SJCRH30 (cell line): ENCODE measurements around the gene DCLK2. TPM values are rescaled to one million over a fixed set of nuclear protein-coding genes. Genes with fewer than 3 reads are reported as not detected.
A peak's percentile ranks its signal among the peaks of the same experiment; 100 is the strongest.
"Not testable (repeated sequence)": the region's sequence is repeated elsewhere in the genome, so short reads cannot be mapped to it uniquely, and the experiment has no call there.

Source experiments
- DNase-seq, 2 experiments: peaks; one replicate each; pipeline ENCODE4 v3.0.0-alpha.2; 2015 to 2020
- H3K27ac ChIP-seq: fragments of 250-450 bp; sonication (Bioruptor Pico); 2 replicates; pipeline ENCODE4 v1.5.1; 2020; ENCODE audit warnings: mild to moderate bottlenecking, moderate library complexity
- H3K27me3 ChIP-seq: fragments of 250-450 bp; sonication (Bioruptor Pico); 2 replicates; pipeline ENCODE4 v1.5.1; 2020; ENCODE audit warnings: mild to moderate bottlenecking, moderate library complexity
- H3K36me3 ChIP-seq: fragments of 250-450 bp; sonication (Bioruptor Pico); 2 replicates; pipeline ENCODE4 v1.5.1; 2020; ENCODE audit warnings: mild to moderate bottlenecking, moderate library complexity
- H3K4me1 ChIP-seq: fragments of 250-450 bp; sonication (Bioruptor Pico); 2 replicates; pipeline ENCODE4 v1.5.1; 2020; ENCODE audit warnings: mild to moderate bottlenecking, moderate library complexity
- H3K4me3 ChIP-seq: fragments of 250-450 bp; sonication (Bioruptor Pico); 2 replicates; pipeline ENCODE4 v1.5.1; 2020; ENCODE audit warnings: mild to moderate bottlenecking, moderate library complexity
- H3K9me3 ChIP-seq: fragments of 250-450 bp; sonication (Bioruptor Pico); replicated peaks from 2 replicates; pipeline ENCODE4 v1.5.1; 2020; ENCODE audit warnings: mild to moderate bottlenecking, moderate library complexity
- total RNA-seq: library from RNA; depleted of rRNA; stranded (reverse); fragments of >200 nt; shearing (Covaris generic); gene quantifications from 2 replicates; pipeline ENCODE4 v1.2.3, GENCODE V29; 2014

DCLK2 gene
- total RNA-seq, 1 experiment from 2014 or later, result 5.7 TPM

DNA sequence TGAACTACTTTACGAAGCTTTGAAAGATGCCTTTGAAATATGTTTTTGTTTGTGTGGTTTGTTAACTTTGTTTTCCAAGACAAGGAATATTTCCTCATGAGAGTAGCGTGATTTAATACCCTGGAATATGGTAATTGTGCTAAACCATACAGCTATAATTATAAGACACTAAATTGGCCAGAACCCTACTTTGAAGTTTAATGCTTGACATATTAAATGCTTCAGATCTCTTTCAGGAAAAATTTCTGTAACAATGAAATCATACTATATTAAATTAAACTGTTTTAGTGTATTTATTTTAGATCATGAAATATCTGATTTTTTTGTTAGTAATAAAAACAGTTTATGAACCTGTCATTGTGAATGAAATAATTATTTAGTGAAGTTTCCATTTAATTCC is 63.5 kb downstream of the DCLK2 start:
- DNase-seq, result no peak
- no peak overlapping the region for H3K4me3 ChIP-seq
- 0 out of 2 replicates have a peak, but pooled peaks cover 4% of the 10 kb centered on the region for H3K4me1 ChIP-seq
- no peak overlapping the region for H3K27ac ChIP-seq
- H3K36me3 ChIP-seq, result no peaks in the 10 kb centered on the region
- no peaks in the 10 kb centered on the region for H3K9me3 ChIP-seq
- H3K27me3 ChIP-seq, result no peaks in the 10 kb centered on the region

DNA sequence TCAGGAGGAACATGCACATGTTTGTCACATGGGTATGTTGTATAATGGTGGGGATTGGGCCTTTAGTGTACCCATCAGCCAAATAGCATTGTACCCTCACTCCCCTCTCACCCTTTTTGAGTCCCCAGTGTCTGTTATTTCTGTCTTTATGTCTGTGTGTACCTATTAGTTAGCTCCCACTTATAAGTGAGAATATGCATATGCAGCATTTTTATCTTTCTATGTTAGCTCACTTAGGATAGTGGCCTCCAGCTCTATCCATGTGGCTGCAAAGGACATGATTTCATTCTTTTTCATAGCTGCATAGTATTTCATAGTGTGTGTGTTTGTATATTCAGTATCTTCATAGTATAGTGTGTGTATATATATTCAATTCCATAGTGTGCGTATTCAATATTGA is 64.6 kb downstream of the DCLK2 start:
- H3K4me1 ChIP-seq, result 0 out of 2 replicates have a peak, but pooled peaks cover 4% of the 10 kb centered on the region
- no peaks in the 10 kb centered on the region for H3K36me3 ChIP-seq
- DNase-seq, result no peak
- H3K27me3 ChIP-seq, result no peaks in the 10 kb centered on the region
- H3K9me3 ChIP-seq, result no peaks in the 10 kb centered on the region
- H3K27ac ChIP-seq, result no peak overlapping the region
- H3K4me3 ChIP-seq, result no peak overlapping the region

DNA sequence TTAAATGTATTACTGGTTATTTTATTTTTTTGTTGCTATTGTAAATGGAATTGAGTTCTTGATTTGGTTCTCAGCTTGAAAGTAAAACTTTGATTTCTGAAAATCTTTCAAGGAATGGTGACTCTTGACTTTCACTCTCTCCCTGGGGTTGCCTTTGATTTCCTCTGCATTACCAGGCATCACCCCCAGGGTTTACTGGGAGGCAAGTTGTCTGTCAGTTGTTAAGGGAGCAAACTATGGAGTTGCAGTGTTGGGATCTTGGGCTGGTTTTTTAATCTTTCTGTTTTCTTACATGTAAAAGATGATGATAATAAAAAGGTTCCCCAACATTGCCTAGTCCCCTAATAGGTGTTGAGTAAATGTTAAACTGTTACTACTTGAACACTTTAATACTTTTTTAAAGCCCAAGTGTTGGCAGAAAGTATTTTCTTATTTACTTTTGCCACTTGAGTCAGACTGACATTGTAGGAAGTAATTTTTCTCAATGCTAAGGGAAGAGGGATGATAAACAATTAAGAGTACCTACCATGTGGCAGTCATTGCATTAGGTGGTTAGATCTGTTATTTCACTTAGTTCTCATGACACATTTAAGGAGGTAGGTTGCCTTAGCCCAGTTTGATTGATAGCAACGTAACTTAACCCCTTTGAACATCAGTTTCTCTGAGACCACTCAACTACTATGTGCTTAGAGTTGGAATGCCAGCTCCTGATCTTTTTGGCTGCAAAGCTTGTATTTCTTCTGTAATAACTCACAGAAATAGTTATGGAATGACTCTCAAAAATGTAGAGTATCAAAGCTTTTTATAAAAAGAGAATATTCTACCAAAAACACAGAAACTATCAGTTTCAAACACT is 67.1 kb downstream of the DCLK2 start:
- Histone ChIP-seq H3K27me3 (no peaks in the 10 kb centered on the region), H3K4me3 (no peak overlapping the region), H3K36me3 (no peaks in the 10 kb centered on the region), H3K9me3 (no peaks in the 10 kb centered on the region), H3K4me1 (0 out of 2 replicates have a peak, but pooled peaks cover 4% of the 10 kb centered on the region), H3K27ac (no peak overlapping the region)
- no peak for DNase-seq

DNA sequence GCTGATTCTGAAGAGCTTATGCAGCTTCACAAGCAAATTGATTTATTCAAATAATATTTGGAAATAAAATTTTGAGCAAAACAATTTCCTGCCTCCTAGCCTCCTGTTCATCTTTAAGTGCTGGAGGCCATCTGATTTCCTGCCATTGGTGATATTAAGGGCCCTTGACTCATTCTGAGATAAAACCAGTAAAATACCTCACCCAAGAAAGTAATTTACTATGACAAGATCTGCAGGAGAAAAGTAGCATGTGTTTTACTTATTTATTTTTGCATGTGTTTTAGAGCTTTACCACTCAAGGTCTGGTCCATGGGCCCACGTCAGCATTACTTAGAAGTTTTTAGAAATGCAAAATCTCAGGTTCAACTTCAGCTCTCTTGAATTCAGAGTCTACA is 67.7 kb downstream of the DCLK2 start:
- no peak overlapping the region for H3K4me3 ChIP-seq
- no peaks in the 10 kb centered on the region for H3K36me3 ChIP-seq
- no peak for DNase-seq
- no peaks in the 10 kb centered on the region for H3K27me3 ChIP-seq
- H3K9me3 ChIP-seq, result no peaks in the 10 kb centered on the region
- H3K27ac ChIP-seq, result no peak overlapping the region
- H3K4me1 ChIP-seq, result 0 out of 2 replicates have a peak, but pooled peaks cover 4% of the 10 kb centered on the region

DNA sequence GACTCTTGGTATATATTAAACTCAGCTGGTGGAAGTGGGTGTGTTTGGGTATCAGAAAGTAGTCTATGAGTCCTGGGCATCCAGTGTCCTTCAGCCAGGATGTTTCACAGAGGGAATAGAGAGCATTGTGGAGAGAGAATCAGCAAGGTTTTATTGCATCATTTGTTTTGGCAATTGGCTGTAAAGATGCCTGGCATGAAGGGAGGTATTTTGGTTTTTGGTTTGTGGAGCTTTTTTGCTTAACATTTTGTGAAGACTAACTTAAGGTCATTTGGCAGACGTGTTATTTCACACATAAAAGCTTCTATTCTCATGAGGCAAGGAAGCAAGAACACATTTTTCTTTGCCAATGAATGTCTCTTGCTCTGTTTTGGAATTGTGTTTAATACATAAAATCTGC is 71.1 kb downstream of the DCLK2 start:
- H3K27ac ChIP-seq, result no peak overlapping the region
- H3K4me3 ChIP-seq, result no peak overlapping the region
- no peak for DNase-seq
- no peaks in the 10 kb centered on the region for H3K27me3 ChIP-seq
- no peaks in the 10 kb centered on the region for H3K36me3 ChIP-seq
- H3K9me3 ChIP-seq, result no peaks in the 10 kb centered on the region
- H3K4me1 ChIP-seq, result no peaks in the 10 kb centered on the region

DNA sequence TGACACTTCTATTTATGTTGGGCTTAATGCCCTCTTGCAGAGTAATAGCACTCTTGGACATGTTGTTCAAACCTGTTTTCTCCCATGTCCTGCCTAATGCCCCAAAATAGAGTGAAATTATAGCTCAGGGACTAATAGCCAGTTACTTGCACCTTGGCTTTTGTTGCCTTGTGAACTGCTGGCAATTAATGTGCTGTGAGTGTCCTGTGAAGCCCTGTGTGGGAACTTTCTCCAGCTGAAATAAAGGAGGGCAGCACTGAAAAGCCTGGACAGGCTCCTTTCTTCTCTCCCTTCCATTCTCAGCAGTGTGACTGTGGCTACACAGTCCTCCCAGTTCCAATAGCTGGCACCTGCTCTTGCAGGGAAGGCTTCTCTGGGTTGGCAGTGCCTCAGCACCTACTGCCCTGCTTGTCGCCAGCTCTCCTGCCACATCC is 72.4 kb downstream of the DCLK2 start:
- Histone ChIP-seq H3K27ac (no peak overlapping the region), H3K9me3 (no peaks in the 10 kb centered on the region), H3K4me3 (no peak overlapping the region), H3K27me3 (no peaks in the 10 kb centered on the region), H3K36me3 (no peaks in the 10 kb centered on the region), H3K4me1 (no peaks in the 10 kb centered on the region)
- DNase-seq, result no peak

DNA sequence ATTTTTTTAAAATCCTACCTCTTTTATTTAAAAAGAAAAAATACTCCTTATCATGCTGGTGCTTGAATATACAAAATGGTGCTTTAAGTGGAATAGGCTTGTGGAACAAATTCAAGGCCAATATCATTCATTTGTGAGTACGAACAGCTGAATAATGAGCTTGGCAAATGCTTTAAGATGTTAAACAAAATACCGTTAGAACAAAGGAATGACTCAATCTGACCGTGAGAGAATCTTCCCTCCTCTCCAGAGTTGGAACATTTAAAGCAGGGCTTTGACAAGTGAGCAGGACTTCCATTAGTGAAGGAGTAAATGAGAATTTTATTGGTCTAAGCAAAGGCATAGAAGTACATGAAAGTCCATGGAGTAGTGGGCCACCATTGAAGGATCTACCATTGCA is 74.5 kb downstream of the DCLK2 start:
- DNase-seq, result no peak
- Histone ChIP-seq H3K27me3 (no peaks in the 10 kb centered on the region), H3K36me3 (no peaks in the 10 kb centered on the region), H3K9me3 (no peaks in the 10 kb centered on the region), H3K27ac (no peak overlapping the region), H3K4me1 (no peaks in the 10 kb centered on the region), H3K4me3 (no peak overlapping the region)

DNA sequence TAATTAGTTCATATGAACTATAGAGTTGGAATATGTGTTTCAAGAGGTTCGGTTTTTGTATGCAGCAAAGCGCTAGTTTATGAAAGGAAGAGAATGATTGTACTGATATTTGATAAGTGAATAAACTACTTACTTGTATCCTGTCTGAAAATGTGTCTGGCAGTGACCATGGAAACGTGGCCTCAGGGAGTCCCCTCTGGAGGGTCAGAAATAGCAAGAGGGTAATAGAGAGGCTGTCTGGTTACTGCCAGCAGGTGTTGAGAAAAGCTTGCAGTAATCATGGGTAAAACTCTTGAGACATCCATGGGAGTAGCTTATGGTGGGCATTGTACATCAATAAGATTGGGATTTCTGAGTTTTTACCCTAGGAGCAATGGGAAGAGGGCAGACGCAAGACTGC is 77.1 kb downstream of the DCLK2 start:
- Histone ChIP-seq H3K27me3 (no peaks in the 10 kb centered on the region), H3K4me3 (no peak overlapping the region), H3K9me3 (no peaks in the 10 kb centered on the region), H3K4me1 (no peaks in the 10 kb centered on the region), H3K36me3 (no peaks in the 10 kb centered on the region), H3K27ac (no peak overlapping the region)
- DNase-seq, result no peak

DNA sequence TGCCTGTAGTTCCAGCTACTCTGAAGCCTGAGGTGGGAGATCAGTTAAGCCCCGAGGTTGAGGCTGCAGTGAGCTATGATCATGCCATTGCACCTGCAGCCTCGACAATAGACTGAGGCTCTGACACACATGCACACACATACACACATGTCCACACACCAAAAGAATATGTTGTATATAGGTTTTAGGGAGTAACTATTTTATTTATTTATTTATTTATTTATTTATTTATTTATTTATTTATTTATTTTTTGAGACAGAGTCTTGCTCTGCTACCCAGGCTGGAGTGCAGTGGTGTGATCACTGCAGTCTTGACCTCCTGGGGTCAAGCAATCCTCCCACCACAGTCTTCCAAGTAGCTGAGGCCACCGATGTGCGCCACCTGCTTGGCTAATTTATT is 78.3 kb downstream of the DCLK2 start:
- Histone ChIP-seq H3K36me3 (no peaks in the 10 kb centered on the region), H3K4me1 (no peaks in the 10 kb centered on the region), H3K27me3 (no peaks in the 10 kb centered on the region), H3K9me3 (no peaks in the 10 kb centered on the region), H3K4me3 (no peak overlapping the region), H3K27ac (no peak overlapping the region)
- no peak for DNase-seq

DNA sequence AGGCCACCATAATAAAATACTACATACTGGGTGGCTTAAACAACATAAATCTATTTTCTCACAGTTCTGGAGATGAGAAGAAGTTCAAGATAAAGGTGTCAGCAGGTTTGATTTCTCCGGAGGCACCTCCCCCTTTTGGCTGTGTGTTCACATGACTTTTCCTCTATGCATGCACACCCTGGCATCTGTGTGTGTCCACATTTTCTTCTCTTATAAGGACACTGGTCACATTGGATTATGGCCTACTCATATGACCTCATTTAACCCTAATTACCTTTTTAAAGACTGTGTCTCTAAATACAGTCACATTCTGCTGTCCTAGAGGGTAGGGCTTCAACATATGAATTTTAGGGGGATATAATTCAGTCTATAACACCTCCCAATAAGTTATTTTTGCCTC is 79.8 kb downstream of the DCLK2 start:
- Histone ChIP-seq H3K27me3 (no peaks in the 10 kb centered on the region), H3K27ac (no peak overlapping the region), H3K4me3 (no peak overlapping the region), H3K36me3 (no peaks in the 10 kb centered on the region), H3K4me1 (no peaks in the 10 kb centered on the region), H3K9me3 (no peaks in the 10 kb centered on the region)
- DNase-seq, result no peak

DNA sequence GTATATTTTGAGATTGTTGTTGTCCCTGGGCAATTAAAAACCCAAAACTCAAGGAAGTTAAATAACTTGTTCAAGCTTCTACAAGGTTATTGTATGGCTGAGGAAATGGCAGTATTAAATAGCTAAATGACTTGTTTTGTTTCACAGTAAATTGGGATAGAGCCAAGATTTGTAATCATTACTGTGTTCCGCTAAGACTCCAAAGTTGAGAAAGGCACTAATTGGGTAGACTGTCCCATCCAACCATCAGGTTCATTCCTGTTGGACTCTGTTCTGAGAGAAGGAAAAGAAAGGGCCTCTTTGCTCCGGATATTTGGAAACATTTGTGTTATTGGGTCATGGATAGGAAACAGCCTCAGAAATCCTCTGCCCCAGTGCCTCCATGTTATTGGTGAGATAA is 82.2 kb downstream of the DCLK2 start:
- H3K9me3 ChIP-seq, result no peaks in the 10 kb centered on the region
- H3K27ac ChIP-seq, result no peak overlapping the region
- no peak overlapping the region for H3K4me3 ChIP-seq
- no peaks in the 10 kb centered on the region for H3K36me3 ChIP-seq
- peaks cover 5% of the 10 kb centered on the region for H3K4me1 ChIP-seq
- H3K27me3 ChIP-seq, result no peaks in the 10 kb centered on the region
- DNase-seq, result no peak

DNA sequence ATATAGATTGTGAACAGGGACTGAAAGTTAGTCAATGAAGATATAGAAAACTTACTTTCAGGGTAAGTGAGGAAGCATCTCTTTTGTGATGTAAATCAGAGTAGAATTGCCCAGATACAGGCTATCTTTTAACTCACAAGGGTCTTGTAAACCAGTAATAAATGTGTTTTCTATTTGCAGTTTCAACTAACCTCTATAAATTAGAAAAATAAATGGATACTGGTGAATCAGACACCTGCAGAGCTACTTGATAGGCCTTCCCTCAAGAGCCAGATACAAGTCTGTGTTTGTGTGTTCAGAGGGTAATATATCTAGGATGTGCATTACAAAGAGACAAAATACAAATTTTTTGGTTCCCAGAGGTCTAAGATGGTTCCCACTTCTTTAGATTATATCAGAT is 82.9 kb downstream of the DCLK2 start:
- Histone ChIP-seq H3K27me3 (no peaks in the 10 kb centered on the region), H3K4me1 (peaks cover 9% of the 10 kb centered on the region), H3K27ac (no peak overlapping the region), H3K36me3 (no peaks in the 10 kb centered on the region), H3K4me3 (no peak overlapping the region), H3K9me3 (no peaks in the 10 kb centered on the region)
- DNase-seq, result no peak

DNA sequence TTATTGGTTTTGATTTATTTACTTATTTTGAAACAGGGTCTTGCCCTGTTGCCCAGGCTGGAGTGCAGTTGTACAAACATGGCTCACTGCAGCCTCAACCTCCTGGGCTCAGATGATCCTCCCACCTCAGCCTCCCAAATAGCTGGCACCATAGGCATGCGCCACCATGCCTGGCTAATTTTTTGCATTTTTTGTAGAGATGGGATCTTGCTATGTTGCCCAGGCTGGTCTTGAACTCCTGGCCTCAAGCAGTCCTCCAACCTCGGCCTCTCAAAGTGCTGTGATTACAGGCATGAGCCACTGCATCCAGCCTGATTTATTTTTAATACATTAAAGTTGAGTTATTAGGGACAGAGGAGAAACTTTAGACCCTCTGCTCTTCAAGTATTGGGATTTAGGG is 83.8 kb downstream of the DCLK2 start:
- H3K27ac ChIP-seq, DNase-seq, H3K36me3 ChIP-seq: not testable (repeated sequence)

DNA sequence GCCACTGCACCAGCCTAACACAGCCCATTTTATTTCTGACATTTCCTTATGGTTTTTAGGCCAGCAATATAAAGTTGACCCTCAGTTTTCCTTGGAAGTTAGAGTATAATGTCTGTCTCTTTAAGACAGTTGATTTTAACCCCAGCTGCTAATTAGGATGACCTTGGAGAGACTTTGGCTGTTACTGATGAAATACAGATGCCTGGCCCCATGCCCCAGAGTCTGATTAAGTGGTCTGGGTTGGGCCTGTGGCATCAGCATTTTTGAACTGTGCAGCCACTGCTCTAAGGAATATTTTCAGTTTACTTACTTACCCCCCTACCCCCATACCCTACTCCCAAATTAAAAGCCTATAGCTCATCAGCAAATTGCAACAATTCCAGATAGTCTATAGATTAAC is 85.8 kb downstream of the DCLK2 start:
- no peak overlapping the region for H3K27ac ChIP-seq
- no peaks in the 10 kb centered on the region for H3K9me3 ChIP-seq
- no peaks in the 10 kb centered on the region for H3K27me3 ChIP-seq
- H3K36me3 ChIP-seq, result no peaks in the 10 kb centered on the region
- H3K4me1 ChIP-seq, result peaks cover 9% of the 10 kb centered on the region
- no peak for DNase-seq
- no peak overlapping the region for H3K4me3 ChIP-seq

More for the DNA sequence above, 83.8 kb downstream of the DCLK2 start:
- not testable (repeated sequence) for H3K27me3 ChIP-seq, H3K4me3 ChIP-seq, H3K9me3 ChIP-seq, H3K4me1 ChIP-seq

DNA sequence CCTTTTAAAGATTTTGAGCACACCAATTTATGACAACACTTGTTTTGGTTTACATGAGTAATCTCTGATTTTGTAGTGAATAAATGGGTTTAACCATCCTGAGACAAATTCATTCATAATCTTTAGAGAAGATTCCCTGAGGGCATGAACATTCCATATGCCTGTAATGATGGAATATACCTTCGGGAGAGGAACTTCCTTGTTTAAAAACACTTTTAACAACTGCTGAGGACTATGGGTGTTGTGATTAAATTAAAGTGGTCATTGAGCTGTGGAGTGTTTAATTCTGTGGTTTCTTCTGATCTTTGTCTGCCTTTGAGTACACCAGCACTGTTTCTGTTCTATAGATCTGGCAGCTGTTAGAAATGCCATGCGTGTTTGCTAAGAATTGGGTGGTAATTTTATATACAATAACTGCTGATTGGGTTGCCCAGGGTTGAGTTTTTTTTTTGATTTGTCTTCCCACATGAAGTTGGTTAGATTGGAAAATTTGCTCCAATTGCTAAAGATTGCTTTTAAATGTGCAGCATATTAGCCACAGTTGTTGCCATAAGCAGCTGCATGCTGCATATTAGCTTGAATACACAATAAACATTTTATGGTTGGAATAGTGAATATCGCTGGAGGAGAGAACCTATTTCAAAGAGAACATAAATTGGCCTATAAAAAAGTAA is 86.8 kb downstream of the DCLK2 start:
- H3K36me3 ChIP-seq, result no peaks in the 10 kb centered on the region
- no peak overlapping the region for H3K4me3 ChIP-seq
- peaks cover 9% of the 10 kb centered on the region for H3K4me1 ChIP-seq
- no peaks in the 10 kb centered on the region for H3K9me3 ChIP-seq
- peak; percentile 37 to 79 for DNase-seq
- H3K27me3 ChIP-seq, result no peaks in the 10 kb centered on the region
- H3K27ac ChIP-seq, result no peak overlapping the region
